Measurements from ENCODE around the gene KIRREL2. TPM values are rescaled to one million over a fixed set of nuclear protein-coding genes. Genes with fewer than 3 reads are reported as not detected.
A peak's percentile ranks its signal among the peaks of the same experiment; 100 is the strongest.

The KIRREL2 gene
- total and polyA plus RNA-seq, 2 of the 8 experiments (the other 6 are each of a cell fraction or from before 2014, with no cell fraction given), result 2.4 to 4.6 TPM

DNA sequence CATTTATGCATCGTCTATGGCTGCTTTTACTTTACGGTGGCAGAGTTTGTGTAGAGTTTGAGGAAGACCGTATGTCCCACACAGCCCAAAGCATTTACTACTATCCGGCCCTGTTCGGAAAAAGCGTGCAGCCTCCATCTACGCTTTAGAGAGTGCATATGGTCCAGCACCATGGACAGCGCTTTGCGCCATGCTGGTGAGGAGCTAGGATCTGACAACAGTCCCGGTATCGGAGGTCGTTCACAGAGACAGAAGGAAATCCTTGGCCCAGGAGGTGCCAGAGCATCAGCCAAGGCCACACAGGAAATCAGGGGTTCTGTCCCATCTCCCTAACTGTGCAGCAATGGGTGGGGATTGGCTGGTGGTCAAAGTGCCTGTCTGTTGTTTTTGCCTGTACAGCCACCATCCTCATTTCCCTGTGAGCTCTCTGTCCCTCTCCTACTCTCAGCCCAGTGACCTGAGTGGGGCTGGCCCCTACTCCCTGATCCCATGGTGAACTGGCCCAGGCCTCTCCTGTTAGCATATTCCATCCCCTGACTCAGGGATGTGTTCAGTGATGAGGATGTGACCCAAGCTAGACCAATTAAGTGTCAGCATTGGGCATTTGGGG lies 27.9 kb upstream of the KIRREL2 start:
- FAIRE-seq, result peak; percentile 80
- H4K5ac ChIP-seq (ENCODE audit: insufficient read length, low read depth, low read length), result no peak overlapping the region
- TF ChIP-seq JUND (IDR thresholded peaks at IDR 0.05; ENCODE audit: low read length), result no peak
- TF ChIP-seq CHD2 (IDR thresholded peaks at IDR 0.05; ENCODE audit: low read length), result no peak
- peak; percentile 77 for TF ChIP-seq YY1 (IDR thresholded peaks at IDR 0.05; ENCODE audit: low read depth, low read length)
- peak; percentile 40; the same call in 1 of the 2 replicates for TF ChIP-seq CREB1 (IDR thresholded peaks at IDR 0.05)
- TF ChIP-seq SIN3A (conservative IDR thresholded peaks at IDR 0.05 in 1 of 2, IDR thresholded peaks at IDR 0.05 in 1 of 2; ENCODE audit: low read depth in 1 of 2, low read length in 2 of 2), result peak; percentile 93 to 96
- no peak for TF ChIP-seq RXRA (IDR thresholded peaks at IDR 0.05; ENCODE audit: insufficient read depth, low read depth, low read length)
- TF ChIP-seq, protein P1, sequence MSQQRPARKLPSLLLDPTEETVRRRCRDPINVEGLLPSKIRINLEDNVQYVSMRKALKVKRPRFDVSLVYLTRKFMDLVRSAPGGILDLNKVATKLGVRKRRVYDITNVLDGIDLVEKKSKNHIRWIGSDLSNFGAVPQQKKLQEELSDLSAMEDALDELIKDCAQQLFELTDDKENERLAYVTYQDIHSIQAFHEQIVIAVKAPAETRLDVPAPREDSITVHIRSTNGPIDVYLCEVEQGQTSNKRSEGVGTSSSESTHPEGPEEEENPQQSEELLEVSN (IDR thresholded peaks at IDR 0.05), result no peak
- TF ChIP-seq RNF2 (IDR thresholded peaks at IDR 0.05; ENCODE audit: borderline replicate concordance, low read depth, low read length, missing control alignments, poor library complexity, severe bottlenecking), result no peak
- no peak for TF ChIP-seq CTCF (IDR thresholded peaks at IDR 0.05; ENCODE audit: control extremely low read depth in 1 of 3, insufficient read depth in 1 of 3, low read depth in 1 of 3, low read length in 3 of 3)

More for the DNA sequence above, 27.9 kb upstream of the KIRREL2 start:
- H3K56ac ChIP-seq (replicated peaks; ENCODE audit: insufficient read length, low read depth, low read length), result no peak overlapping the region
- ChIA-PET POLR2A (ENCODE audit: partially characterized antibody) (interaction anchor here (1.0 kb wide), 2 partner anchors 39 to 84 kb away, joined by 3 to 5 read pairs; partner anchors contain the start of genes PSENEN and U2AF1L4), CTCF (ENCODE audit: partially characterized antibody) (interaction anchor here (0.8 to 1.0 kb wide), 3 partner anchors 9 to 54 kb away, joined by 3 to 7 read pairs (median 3); no protein-coding TSS in a partner anchor)
- H2BK12ac ChIP-seq (ENCODE audit: low read depth, low read length), result no peak overlapping the region
- no peaks in the 10 kb centered on the region for H3K36me3 ChIP-seq (ENCODE audit: control insufficient read depth in 2 of 4, insufficient read depth in 4 of 4, low read length in 3 of 4)
- no peak overlapping the region for H2BK120ac ChIP-seq (replicated peaks; ENCODE audit: low read depth, low read length)
- no peak overlapping the region for H4K8ac ChIP-seq (ENCODE audit: extremely low read depth, insufficient read depth, low read length)
- H3K79me2 ChIP-seq (ENCODE audit: control insufficient read depth in 1 of 2, insufficient read depth in 2 of 2, low read length in 2 of 2), result no peaks in the 10 kb centered on the region
- no peak overlapping the region for H3K27ac ChIP-seq (ENCODE audit: low read depth, low read length)
- 46% methylated on average over 12 of the region's 12 CpGs; no CpG with 5 or more reads in 1 of the 2 experiments for WGBS, 2 experiments (ENCODE audit: extremely low coverage in 1 of 2, insufficient coverage in 1 of 2, insufficient read length in 1 of 2, insufficient replicate concordance in 2 of 2, low coverage in 1 of 2, low lambda C conversion rate in 2 of 2, missing lambda C conversion rate in 1 of 2)
- no peaks in the 10 kb centered on the region for H3K23me2 ChIP-seq (ENCODE audit: low read depth, low read length)
- H3K27me3 ChIP-seq (replicated peaks in 1 of 4; ENCODE audit: control insufficient read depth in 3 of 4, extremely low read depth in 1 of 4, insufficient read depth in 3 of 4, low read length in 3 of 4), result no peaks in the 10 kb centered on the region; a peak in 2 of 7 replicates
- H2AK5ac ChIP-seq (ENCODE audit: low read depth, low read length), result no peak overlapping the region
- H3K4me2 ChIP-seq (ENCODE audit: insufficient read depth in 1 of 2, low read depth in 2 of 2, low read length in 2 of 2), result no peak overlapping the region
- H3K14ac ChIP-seq (ENCODE audit: insufficient read length), result no peak overlapping the region
- H2BK15ac ChIP-seq (ENCODE audit: low read length), result no peak overlapping the region
- peak in 1 of 2 experiments; percentile 88 for DNase-seq (ENCODE audit: low read depth in 1 of 2, low spot score in 2 of 2)
- H3K79me1 ChIP-seq (ENCODE audit: low read depth, low read length), result no peaks in the 10 kb centered on the region
- H4K20me1 ChIP-seq (replicated peaks in 1 of 2; ENCODE audit: control insufficient read depth in 1 of 2, insufficient read depth in 2 of 2, low read length in 2 of 2), result no peaks in the 10 kb centered on the region
- no peak overlapping the region for H2BK20ac ChIP-seq (ENCODE audit: low read length)
- no peaks in the 10 kb centered on the region for H3K9me3 ChIP-seq (ENCODE audit: insufficient read depth in 2 of 2, low read depth in 1 of 2, low read length in 1 of 2)
- no peak overlapping the region for H3K4me3 ChIP-seq (ENCODE audit: extremely low read depth in 1 of 4, insufficient read depth in 2 of 4, low read depth in 3 of 4, low read length in 4 of 4)
- H3K4me1 ChIP-seq (replicated peaks in 1 of 4; ENCODE audit: control insufficient read depth in 3 of 4, insufficient read depth in 4 of 4, low read length in 3 of 4), result no peaks in the 10 kb centered on the region; a peak in 2 of 7 replicates
- no peak overlapping the region for H3K4ac ChIP-seq (replicated peaks; ENCODE audit: insufficient read length, low read depth, low read length)
- H4K91ac ChIP-seq (replicated peaks; ENCODE audit: insufficient read length, low read length), result no peak overlapping the region
- H2BK5ac ChIP-seq (ENCODE audit: low read depth, low read length), result no peak overlapping the region
- H3K23ac ChIP-seq (ENCODE audit: insufficient read length), result no peak overlapping the region
- H3K9ac ChIP-seq (replicated peaks in 1 of 4; ENCODE audit: extremely low read depth in 1 of 4, low read depth in 3 of 4, low read length in 3 of 4), result no peak overlapping the region
- no peak overlapping the region for H3K18ac ChIP-seq (ENCODE audit: extremely low read depth, low read length)
- no peak overlapping the region for H2AFZ ChIP-seq (ENCODE audit: low read length)

Data from H1 (cell line).